IMR-90 (cell line): Measurements from ENCODE around the gene FANK1. TPM values are rescaled to one million over a fixed set of nuclear protein-coding genes. Genes with fewer than 3 reads are reported as not detected.
A peak's percentile ranks its signal among the peaks of the same experiment; 100 is the strongest.

Experiments
- ATAC-seq: fragments of 200-7000 bp; cut with Tn5 transposase; 2 replicates; pipeline ENCODE4 v1.9.1; 2020; ENCODE audit warnings: low read depth, mild to moderate bottlenecking, moderate library complexity
- BruUV-seq: library from RNA; stranded (reverse); fragments of 400-500 nt; replicated peaks from 2 replicates; lab custom pipeline; 2021; lab: Mats Ljungman, UMichigan
- CTCF ChIA-PET: fragments of 300-600 bp; formaldehyde crosslinking; extraction: SDS; loops from one replicate; lab custom pipeline; 2021; ENCODE audit warnings: antibody characterized with exemption; lab: Yijun Ruan, JAX
- POLR2A ChIA-PET: fragments of 300-600 bp; sonication (Branson Sonifier 250); formaldehyde crosslinking; loops from one replicate; lab custom pipeline; 2022; ENCODE audit warnings: antibody characterized with exemption; ENCODE audit not compliant: unreplicated experiment; lab: Charles Lee
- DNase-seq: peaks from one replicate; pipeline ENCODE4 v3.0.0; 2013
- H2AFZ ChIP-seq: replicated peaks from 2 replicates; pipeline ENCODE3; 2013; ENCODE audit warnings: low read length, mild to moderate bottlenecking; ENCODE audit not compliant: poor library complexity
- H2AK5ac ChIP-seq: 2 replicates; pipeline ENCODE4 v1.6.1; 2013; ENCODE audit warnings: low read depth, low read length, inconsistent platforms
- H2AK9ac ChIP-seq: replicated peaks from 2 replicates; pipeline ENCODE3; 2013; ENCODE audit warnings: mild to moderate bottlenecking, low read depth, low read length, moderate library complexity; ENCODE audit not compliant: poor library complexity
- H2BK120ac ChIP-seq: 2 replicates; pipeline ENCODE4 v1.6.1; 2013; ENCODE audit warnings: low read depth, low read length, inconsistent platforms
- H2BK15ac ChIP-seq: 3 replicates; pipeline ENCODE4 v1.6.1; 2013; ENCODE audit warnings: low read depth, low read length, inconsistent platforms
- H2BK20ac ChIP-seq: 2 replicates; pipeline ENCODE4 v1.6.1; 2013; ENCODE audit warnings: low read depth, mild to moderate bottlenecking, inconsistent platforms, low read length, moderate library complexity
- H2BK5ac ChIP-seq: 2 replicates; pipeline ENCODE4 v1.6.1; 2013; ENCODE audit warnings: mild to moderate bottlenecking, low read depth, low read length, inconsistent platforms; ENCODE audit not compliant: poor library complexity, severe bottlenecking
- H3K14ac ChIP-seq: replicated peaks from 2 replicates; pipeline ENCODE4 v1.6.1; 2013; ENCODE audit warnings: low read depth, low read length, inconsistent platforms
- H3K18ac ChIP-seq: 2 replicates; pipeline ENCODE4 v1.6.1; 2013; ENCODE audit warnings: low read depth, low read length, control low read depth
- H3K23ac ChIP-seq: 2 replicates; pipeline ENCODE4 v1.6.1; 2013; ENCODE audit warnings: low read depth, low read length, inconsistent platforms
- H3K27ac ChIP-seq: 2 replicates; pipeline ENCODE4 v1.5.1; 2013; ENCODE audit warnings: mild to moderate bottlenecking, control low read depth, low read length; ENCODE audit not compliant: insufficient read depth
- H3K27me3 ChIP-seq: 2 replicates; pipeline ENCODE4 v1.6.1; 2013; ENCODE audit warnings: low read length; ENCODE audit not compliant: control insufficient read depth, insufficient read depth
- H3K36me3 ChIP-seq: 2 replicates; pipeline ENCODE4 v1.6.1; 2013; ENCODE audit warnings: low read length, mixed read lengths; ENCODE audit not compliant: control insufficient read depth, insufficient read depth
- H3K4ac ChIP-seq: 2 replicates; pipeline ENCODE4 v1.6.1; 2013; ENCODE audit warnings: low read depth, low read length, inconsistent platforms
- H3K4me1 ChIP-seq: 2 replicates; pipeline ENCODE4 v1.6.1; 2013; ENCODE audit warnings: low read length, mixed read lengths; ENCODE audit not compliant: control insufficient read depth, insufficient read depth
- H3K4me2 ChIP-seq: 2 replicates; pipeline ENCODE4 v1.6.1; 2013; ENCODE audit warnings: low read depth, mild to moderate bottlenecking, control low read depth, low read length, moderate library complexity
- H3K4me3 ChIP-seq: 2 replicates; pipeline ENCODE4 v1.5.1; 2013; ENCODE audit warnings: low read depth, mild to moderate bottlenecking, control low read depth, low read length, moderate library complexity; ENCODE audit not compliant: insufficient read depth
- H3K56ac ChIP-seq: 2 replicates; pipeline ENCODE4 v1.6.1; 2013; ENCODE audit warnings: low read length, inconsistent platforms; ENCODE audit not compliant: insufficient read depth; ENCODE audit errors: extremely low read depth
- H3K79me1 ChIP-seq, 2 experiments: 2 replicates each; pipeline ENCODE4 v1.6.1; 2013; ENCODE audit warnings: low read length in 2 of 2, inconsistent platforms in 1 of 2, low read depth in 1 of 2
- H3K9ac ChIP-seq: 2 replicates; pipeline ENCODE4 v1.6.1; 2013; ENCODE audit warnings: low read depth, low read length, control low read depth
- H3K9me1 ChIP-seq: 2 replicates; pipeline ENCODE4 v1.6.1; 2013; ENCODE audit warnings: low read length, inconsistent platforms; ENCODE audit not compliant: insufficient read depth
- H3K9me3 ChIP-seq: 2 replicates; pipeline ENCODE4 v1.6.1; 2013; ENCODE audit warnings: low read length; ENCODE audit not compliant: control insufficient read depth, insufficient read depth
- H4K20me1 ChIP-seq: 2 replicates; pipeline ENCODE4 v1.6.1; 2013; ENCODE audit warnings: low read length, inconsistent platforms; ENCODE audit not compliant: insufficient read depth
- H4K5ac ChIP-seq: 2 replicates; pipeline ENCODE4 v1.6.1; 2013; ENCODE audit warnings: mild to moderate bottlenecking, low read depth, low read length, control low read depth
- H4K8ac ChIP-seq, 2 experiments: 2 replicates each; pipeline ENCODE4 v1.6.1; 2013; ENCODE audit warnings: low read depth in 2 of 2, low read length in 2 of 2, control low read depth in 1 of 2, inconsistent platforms in 1 of 2
- H4K91ac ChIP-seq: 2 replicates; pipeline ENCODE4 v1.6.1; 2013; ENCODE audit warnings: low read depth, low read length, inconsistent platforms; ENCODE audit not compliant: insufficient read depth
- BHLHE40 ChIP-seq: fragments of 150-350 bp; IDR thresholded peaks from 2 replicates; pipeline ENCODE4 v1.6.1; 2016; ENCODE audit warnings: mild to moderate bottlenecking, low read depth, low read length
- CEBPB ChIP-seq: IDR thresholded peaks from 2 replicates; pipeline ENCODE4 v1.6.1; 2012; ENCODE audit warnings: low read depth, low read length, improper control_type of control experiment
- CHD1 ChIP-seq: IDR thresholded peaks from 2 replicates; pipeline ENCODE4 v1.6.1; 2012; ENCODE audit warnings: low read depth, low read length, improper control_type of control experiment
- CTCF ChIP-seq: conservative IDR thresholded peaks from 2 replicates; pipeline ENCODE4 v1.5.1; 2012; ENCODE audit warnings: mild to moderate bottlenecking, low read depth, low read length, improper control_type of control experiment
- ELK1 ChIP-seq: fragments of 150-350 bp; IDR thresholded peaks from 2 replicates; pipeline ENCODE4 v1.6.1; 2016; ENCODE audit warnings: low read depth, mild to moderate bottlenecking, low read length, moderate library complexity, borderline replicate concordance
- FOS ChIP-seq: fragments of 150-350 bp; IDR thresholded peaks from 2 replicates; pipeline ENCODE4 v1.6.1; 2016; ENCODE audit warnings: low read depth, low read length
- MAFK ChIP-seq: IDR thresholded peaks from 2 replicates; pipeline ENCODE4 v1.6.1; 2012; ENCODE audit warnings: low read depth, low read length, improper control_type of control experiment
- MAZ ChIP-seq: IDR thresholded peaks from 2 replicates; pipeline ENCODE4 v1.6.1; 2012; ENCODE audit warnings: low read depth, mild to moderate bottlenecking, low read length, improper control_type of control experiment, moderate library complexity, borderline replicate concordance
- NFE2L2 ChIP-seq: fragments of 150-350 bp; IDR thresholded peaks from 2 replicates; pipeline ENCODE4 v1.6.1; 2016; ENCODE audit warnings: low read depth, mild to moderate bottlenecking, low read length
- POLR2A ChIP-seq: IDR thresholded peaks from 2 replicates; pipeline ENCODE4 v1.6.1; 2012; ENCODE audit warnings: mild to moderate bottlenecking, low read depth, low read length
- RAD21 ChIP-seq: IDR thresholded peaks from 2 replicates; pipeline ENCODE4 v1.6.1; 2012; ENCODE audit warnings: low read length, improper control_type of control experiment
- RCOR1 ChIP-seq: IDR thresholded peaks from 2 replicates; pipeline ENCODE4 v1.6.1; 2012; ENCODE audit warnings: mild to moderate bottlenecking, low read length, improper control_type of control experiment; ENCODE audit not compliant: insufficient replicate concordance
- SMC3 ChIP-seq: fragments of 150-350 bp; IDR thresholded peaks from 2 replicates; pipeline ENCODE4 v1.6.1; 2016; ENCODE audit warnings: low read depth, mild to moderate bottlenecking, antibody characterized with exemption, low read length, moderate library complexity
- WGBS, 2 experiments: methylation state at CpG; one replicate each; pipeline versions ENCODE4 v1.1.5 to v1.1.7; 2013; ENCODE audit warnings: missing lambda C conversion rate in 2 of 2; ENCODE audit not compliant: insufficient read length in 1 of 2; ENCODE audit errors: extremely low coverage in 2 of 2; 5-methylcytosine and 5-hydroxymethylcytosine counted together
- dilution Hi-C: fragments of 300-500 bp; cut with HindIII; formaldehyde crosslinking; loops from one replicate; pipeline ENCODE4 v1.14.3; 2018; ENCODE audit warnings: low sequenced_read_pairs; ENCODE audit not compliant: unreplicated experiment
- in situ Hi-C: fragments of 300-500 bp; cut with MboI; formaldehyde crosslinking; loops from 3 replicates; pipeline ENCODE4 v1.14.3; 2019; ENCODE audit warnings: low sequenced_read_pairs, inconsistent platforms, mixed read lengths
- intact Hi-C: fragments of 100-400 bp; cut with micrococcal nuclease; formaldehyde crosslinking; loops from 2 replicates; pipeline ENCODE4 v1.10.0; 2022
- polyA plus RNA-seq, 3 experiments: library from polyadenylated mRNA; depleted of rRNA; stranded (reverse); fragments of >200 nt; gene quantifications; 2 replicates each; pipeline ENCODE4 v1.2.3, GENCODE V29; 2012; ENCODE audit warnings: low replicate concordance in 1 of 3
- total RNA-seq: library from RNA; depleted of rRNA; stranded (reverse); fragments of >200 nt; gene quantifications from 2 replicates; pipeline ENCODE4 v1.2.3, GENCODE V29; 2012

The FANK1 gene
- total and polyA plus RNA-seq, 2 of the 4 experiments (the other 2 are of a cell fraction), result 0.90 to 2.2 TPM

GRCh38 chr10:126013489-126014281 lies 117.3 kb downstream of the FANK1 start:
- ATAC-seq (peak; percentile 91), DNase-seq (peak; percentile 96)
- no peak overlapping the region for H3K27ac ChIP-seq
- H3K23ac ChIP-seq, result no peak overlapping the region
- H2AK5ac ChIP-seq, result no peak overlapping the region
- H3K9ac ChIP-seq, result no peak overlapping the region
- H4K5ac ChIP-seq, result no peak overlapping the region
- H2AK9ac ChIP-seq, result no peak overlapping the region
- H3K14ac ChIP-seq, result no peak overlapping the region
- H3K4me1 ChIP-seq, result peaks cover 9% of the 10 kb centered on the region
- peaks cover 8% of the 10 kb centered on the region for H4K20me1 ChIP-seq
- no peak overlapping the region for H3K56ac ChIP-seq
- no peaks in the 10 kb centered on the region for H3K79me1 ChIP-seq
- H3K4ac ChIP-seq, result no peak overlapping the region
- BruUV-seq, result no TSS peak
- H3K9me1 ChIP-seq, result no peaks in the 10 kb centered on the region
- H3K4me2 ChIP-seq, result no peak overlapping the region
- peaks cover 5% of the 10 kb centered on the region for H3K9me3 ChIP-seq
- intact Hi-C loops (no loop called here), dilution Hi-C loops (no loop called here), in situ Hi-C loops (no loop called here)
- H2BK120ac ChIP-seq, result no peak overlapping the region
- no peak overlapping the region for H2BK20ac ChIP-seq
- H3K27me3 ChIP-seq, result peaks cover 39% of the 10 kb centered on the region
- H2BK5ac ChIP-seq, result no peak overlapping the region
- peak overlapping the region; percentile 72 for H2AFZ ChIP-seq
- POLR2A ChIA-PET, result no interaction called here
- no peak overlapping the region for H3K4me3 ChIP-seq
- peak; percentile 22; the same call in 1 of the 2 replicates for TF ChIP-seq RAD21
- TF ChIP-seq MAFK, result peak; percentile 53
- TF ChIP-seq MAZ, result peak; percentile 68; the same call in 1 of the 2 replicates
- no peak for TF ChIP-seq CTCF
- no peak for TF ChIP-seq CHD1
- TF ChIP-seq FOS, result peak; percentile 96
- no peak for TF ChIP-seq POLR2A
- TF ChIP-seq BHLHE40, result peak; percentile 85
- no peak for TF ChIP-seq SMC3
- TF ChIP-seq NFE2L2, result peak; percentile 73; the same call in 1 of the 2 replicates
- TF ChIP-seq CEBPB, result peak; percentile 19; the same call in 1 of the 2 replicates
- TF ChIP-seq RCOR1, result peak; percentile 99
- no peak for TF ChIP-seq ELK1
- H4K8ac ChIP-seq, result no peak overlapping the region
- no peaks in the 10 kb centered on the region for H3K36me3 ChIP-seq
- CTCF ChIA-PET, result no interaction called here
- 68% methylated on average over 6 of the region's 10 CpGs; no CpG with 5 or more reads in 1 of the 2 experiments for WGBS, 2 experiments
- no peak overlapping the region for H4K91ac ChIP-seq
- H3K18ac ChIP-seq, result no peak overlapping the region
- H2BK15ac ChIP-seq, result no peak overlapping the region
